SK-N-SH treated with all-trans-retinoic acid at 6 μM for 48 hours (cell line): ENCODE results near the gene LRCH1.

Source experiments
- ATAC-seq: fragments of 200-7000 bp; cut with Tn5 transposase; 3 replicates; pipeline ENCODE4 v1.9.1; 2020; ENCODE audit warnings: mild to moderate bottlenecking, moderate library complexity
- ARNTL ChIP-seq: fragments of 450-650 bp; formaldehyde crosslinking; IDR thresholded peaks from 2 replicates; pipeline ENCODE4 v1.5.0; 2020; ENCODE audit warnings: low read depth, mild to moderate bottlenecking, moderate library complexity, borderline replicate concordance
- BACH2 ChIP-seq: fragments of 250-450 bp; sonication (Bioruptor Pico); IDR thresholded peaks from 2 replicates; pipeline ENCODE4 v1.9.0; 2021; ENCODE audit warnings: mild to moderate bottlenecking, borderline replicate concordance
- CSRNP3 ChIP-seq: fragments of 250-450 bp; sonication (Bioruptor Pico); IDR thresholded peaks from 2 replicates; pipeline ENCODE4 v1.5.1; 2021; ENCODE audit warnings: mild to moderate bottlenecking, moderate library complexity
- ESRRG ChIP-seq: fragments of 250-450 bp; sonication (Bioruptor Pico); IDR thresholded peaks from 2 replicates; pipeline ENCODE4 v1.6.1; 2021; ENCODE audit warnings: mild to moderate bottlenecking
- ISL1 ChIP-seq: fragments of 250-450 bp; sonication (Bioruptor Pico); IDR thresholded peaks from 2 replicates; pipeline ENCODE4 v2.1.2; 2022; ENCODE audit warnings: mild to moderate bottlenecking, moderate library complexity
- PATZ1 ChIP-seq: fragments of 250-450 bp; sonication (Bioruptor Pico); IDR thresholded peaks from 2 replicates; pipeline ENCODE4 v1.8.0; 2020; ENCODE audit warnings: mild to moderate bottlenecking, moderate library complexity, borderline replicate concordance
- POU6F1 ChIP-seq: fragments of 250-450 bp; sonication (Bioruptor Pico); IDR thresholded peaks from 2 replicates; pipeline ENCODE4 v1.8.0; 2021; ENCODE audit warnings: low read depth, mild to moderate bottlenecking, moderate library complexity, borderline replicate concordance
- TCF4 ChIP-seq: fragments of 250-450 bp; sonication (Bioruptor Pico); IDR thresholded peaks from 2 replicates; pipeline ENCODE4 v1.8.0; 2021; ENCODE audit warnings: mild to moderate bottlenecking, moderate library complexity, borderline replicate concordance
- TOX ChIP-seq: fragments of 250-450 bp; sonication (Bioruptor Pico); IDR thresholded peaks from 2 replicates; pipeline ENCODE4 v1.8.0; 2021; ENCODE audit warnings: mild to moderate bottlenecking, moderate library complexity, borderline replicate concordance
- TSHZ2 ChIP-seq: fragments of 250-450 bp; sonication (Bioruptor Pico); IDR thresholded peaks from 2 replicates; pipeline ENCODE4 v1.5.0; 2020; ENCODE audit warnings: mild to moderate bottlenecking, moderate library complexity
- ZFP3 ChIP-seq: fragments of 250-450 bp; sonication (Bioruptor Pico); IDR thresholded peaks from 2 replicates; pipeline ENCODE4 v1.5.0; 2020; ENCODE audit warnings: mild to moderate bottlenecking, moderate library complexity
- ZFP30 ChIP-seq: fragments of 450-650 bp; formaldehyde crosslinking; IDR thresholded peaks from 2 replicates; pipeline ENCODE4 v1.5.0; 2022; ENCODE audit warnings: mild to moderate bottlenecking, moderate library complexity
- ZNF565 ChIP-seq: fragments of 450-650 bp; formaldehyde crosslinking; conservative IDR thresholded peaks from 2 replicates; pipeline ENCODE4 v1.5.0; 2020; ENCODE audit warnings: low read depth, mild to moderate bottlenecking, moderate library complexity
- ZNF8 ChIP-seq: fragments of 450-650 bp; formaldehyde crosslinking; IDR thresholded peaks from 2 replicates; pipeline ENCODE4 v1.5.0; 2020; ENCODE audit warnings: mild to moderate bottlenecking, moderate library complexity

The LRCH1 gene

GRCh38 chr13:46622630-46623256 lies 69.8 kb downstream of the LRCH1 start:
- TF ChIP-seq TOX (no peak), ISL1 (peak; percentile 92), PATZ1 (CRISPR knock-in tag) (peak; percentile 32; the same call in 1 of the 2 replicates), TSHZ2 (CRISPR knock-in tag) (peak; percentile 69), TCF4 (CRISPR knock-in tag) (peak; percentile 87), BACH2 (CRISPR knock-in tag) (no peak)
- ATAC-seq, result peak; percentile 96

- no peak for ATAC-seq
- TF ChIP-seq ISL1, result no peak
Observed at GRCh38 chr13:46624353-46624752, 71.4 kb downstream of the LRCH1 start.

- TF ChIP-seq ZFP30 (CRISPR knock-in tag) (no peak), POU6F1 (CRISPR knock-in tag) (no peak), ESRRG (CRISPR knock-in tag) (no peak), PATZ1 (CRISPR knock-in tag) (no peak), ZNF8 (CRISPR knock-in tag) (no peak), ARNTL (CRISPR knock-in tag) (no peak), CSRNP3 (CRISPR knock-in tag) (no peak), ZFP3 (no peak), TSHZ2 (CRISPR knock-in tag) (no peak), TOX (no peak), ZNF565 (CRISPR knock-in tag) (no peak), BACH2 (CRISPR knock-in tag) (no peak)
- ATAC-seq, result no peak
Observed at GRCh38 chr13:46624821-46625220, 71.9 kb downstream of the LRCH1 start.
